H9 (cell line): ENCODE data around the gene QPRT. TPM values are rescaled to one million over a fixed set of nuclear protein-coding genes. Genes with fewer than 3 reads are reported as not detected.

Experiments used
- DNase-seq: peaks from one replicate; pipeline ENCODE4 v3.0.0-alpha.2; 2017
- H2AFZ ChIP-seq: one replicate; pipeline ENCODE4 v1.6.1; 2013; ENCODE audit warnings: mild to moderate bottlenecking, low read length, control low read depth, moderate library complexity
- H2AK5ac ChIP-seq: 2 replicates; pipeline ENCODE4 v1.6.1; 2013; ENCODE audit warnings: low read length, control low read depth, mixed read lengths; ENCODE audit not compliant: insufficient read length
- H2BK120ac ChIP-seq: one replicate; pipeline ENCODE4 v1.6.1; 2013; ENCODE audit warnings: low read depth, mild to moderate bottlenecking, low read length, control low read depth, inconsistent platforms; ENCODE audit not compliant: poor library complexity, severe bottlenecking
- H2BK12ac ChIP-seq: 2 replicates; pipeline ENCODE4 v1.6.1; 2013; ENCODE audit warnings: low read length, control low read depth, mixed read lengths, low read depth; ENCODE audit not compliant: insufficient read length
- H2BK15ac ChIP-seq: 2 replicates; pipeline ENCODE4 v1.6.1; 2013; ENCODE audit warnings: low read depth, low read length, control low read depth
- H2BK20ac ChIP-seq: one replicate; pipeline ENCODE4 v1.6.1; 2013; ENCODE audit warnings: low read depth, mild to moderate bottlenecking, low read length, control low read depth, inconsistent platforms; ENCODE audit not compliant: poor library complexity, severe bottlenecking
- H2BK5ac ChIP-seq: 2 replicates; pipeline ENCODE4 v1.6.1; 2013; ENCODE audit warnings: low read length, control low read depth, mixed read lengths; ENCODE audit not compliant: insufficient read length
- H3K14ac ChIP-seq: 2 replicates; pipeline ENCODE4 v1.6.1; 2013; ENCODE audit warnings: low read length, control low read depth; ENCODE audit not compliant: insufficient read depth
- H3K18ac ChIP-seq: 2 replicates; pipeline ENCODE4 v1.6.1; 2013; ENCODE audit warnings: low read depth, mild to moderate bottlenecking, mixed read lengths, low read length, control low read depth; ENCODE audit not compliant: insufficient read length
- H3K23ac ChIP-seq: 2 replicates; pipeline ENCODE4 v1.6.1; 2013; ENCODE audit warnings: low read length, control low read depth, mixed read lengths, low read depth; ENCODE audit not compliant: insufficient read length
- H3K23me2 ChIP-seq: 2 replicates; pipeline ENCODE4 v1.6.1; 2013; ENCODE audit warnings: low read depth, mild to moderate bottlenecking, mixed read lengths, low read length, control low read depth; ENCODE audit not compliant: insufficient read length, poor library complexity, severe bottlenecking
- H3K27ac ChIP-seq: 2 replicates; pipeline ENCODE4 v1.5.1; 2013; ENCODE audit warnings: low read length, control low read depth, mixed read lengths, low read depth; ENCODE audit not compliant: insufficient read length
- H3K27me3 ChIP-seq: 2 replicates; pipeline ENCODE4 v1.6.1; 2013; ENCODE audit warnings: low read length, control low read depth, inconsistent platforms; ENCODE audit not compliant: insufficient read depth
- H3K4ac ChIP-seq: 2 replicates; pipeline ENCODE4 v1.6.1; 2013; ENCODE audit warnings: low read depth, mild to moderate bottlenecking, control low read depth, inconsistent platforms, low read length, moderate library complexity
- H3K4me1 ChIP-seq: 2 replicates; pipeline ENCODE4 v1.6.1; 2013; ENCODE audit warnings: low read length, control low read depth, inconsistent platforms; ENCODE audit not compliant: insufficient read depth
- H3K4me2 ChIP-seq: 2 replicates; pipeline ENCODE4 v1.6.1; 2013; ENCODE audit warnings: low read length, control low read depth, mixed read lengths; ENCODE audit not compliant: insufficient read length, insufficient read depth
- H3K56ac ChIP-seq: 2 replicates; pipeline ENCODE4 v1.6.1; 2013; ENCODE audit warnings: low read depth, mild to moderate bottlenecking, mixed read lengths, low read length, control low read depth; ENCODE audit not compliant: insufficient read length
- H3K79me1 ChIP-seq: 2 replicates; pipeline ENCODE4 v1.6.1; 2013; ENCODE audit warnings: low read depth, mild to moderate bottlenecking, moderate library complexity, low read length, control low read depth, inconsistent platforms; ENCODE audit not compliant: insufficient read depth, poor library complexity, severe bottlenecking
- H3K79me2 ChIP-seq: 2 replicates; pipeline ENCODE4 v1.6.1; 2013; ENCODE audit warnings: low read length, control low read depth, inconsistent platforms; ENCODE audit not compliant: insufficient read depth
- H3K9ac ChIP-seq: 2 replicates; pipeline ENCODE4 v1.6.1; 2013; ENCODE audit warnings: low read length, control low read depth, mixed read lengths; ENCODE audit not compliant: insufficient read length; ENCODE audit errors: extremely low read depth
- H3K9me3 ChIP-seq: one replicate; pipeline ENCODE4 v1.6.1; 2013; ENCODE audit warnings: low read depth, low read length, inconsistent platforms; ENCODE audit not compliant: control insufficient read depth
- H3T11ph ChIP-seq: one replicate; pipeline ENCODE4 v1.6.1; 2013; ENCODE audit warnings: mild to moderate bottlenecking, low read length, control low read depth, inconsistent platforms
- H4K20me1 ChIP-seq: one replicate; pipeline ENCODE4 v1.6.1; 2013; ENCODE audit not compliant: control insufficient read depth, insufficient read length, insufficient read depth
- H4K5ac ChIP-seq: 2 replicates; pipeline ENCODE4 v1.6.1; 2013; ENCODE audit warnings: low read depth, mild to moderate bottlenecking, mixed read lengths, low read length, control low read depth; ENCODE audit not compliant: insufficient read length
- H4K8ac ChIP-seq: replicated peaks from 2 replicates; pipeline ENCODE4 v1.6.1; 2013; ENCODE audit warnings: low read length, control low read depth, mixed read lengths, low read depth; ENCODE audit not compliant: insufficient read length
- H4K91ac ChIP-seq: 2 replicates; pipeline ENCODE4 v1.6.1; 2013; ENCODE audit warnings: low read depth, mild to moderate bottlenecking, moderate library complexity, mixed read lengths, low read length, control low read depth; ENCODE audit not compliant: insufficient read length
- H3K27ac Mint-ChIP-seq, 3 experiments: 2 replicates in 2 of 3; 3 replicates in 1 of 3; pipeline ENCODE4 v1.8.0; 2020 to 2021; ENCODE audit warnings: mixed read lengths in 3 of 3, mild to moderate bottlenecking in 1 of 3, moderate library complexity in 1 of 3
- H3K27me3 Mint-ChIP-seq: 2 replicates; pipeline ENCODE4 v1.8.0; 2021; ENCODE audit warnings: low read depth, mild to moderate bottlenecking, moderate library complexity, mixed read lengths
- H3K36me3 Mint-ChIP-seq, 3 experiments: 2 replicates in 2 of 3; 3 replicates in 1 of 3; pipeline ENCODE4 v1.8.0; 2020 to 2021; ENCODE audit warnings: low read depth in 3 of 3, mixed read lengths in 3 of 3; ENCODE audit not compliant: insufficient read depth in 1 of 3
- H3K4me1 Mint-ChIP-seq, 2 experiments: 2 replicates each; pipeline ENCODE4 v1.8.0; 2020; ENCODE audit warnings: mixed read lengths in 2 of 2
- H3K4me3 Mint-ChIP-seq, 2 experiments: 2 replicates in 1 of 2; 3 replicates in 1 of 2; pipeline ENCODE4 v1.8.0; 2020 to 2021; ENCODE audit warnings: mild to moderate bottlenecking in 2 of 2, mixed read lengths in 2 of 2, moderate library complexity in 1 of 2
- H3K9me3 Mint-ChIP-seq, 2 experiments: 2 replicates in 1 of 2; 3 replicates in 1 of 2; pipeline ENCODE4 v1.8.0; 2020; ENCODE audit warnings: mild to moderate bottlenecking in 2 of 2, mixed read lengths in 2 of 2, moderate library complexity in 1 of 2
- WGBS: extraction: QIAGEN DNeasy Blood & Tissue Kit; methylation state at CpG from one replicate; pipeline ENCODE4 v1.1.7; 2013; ENCODE audit warnings: missing lambda C conversion rate, low lambda C conversion rate, mixed read lengths; ENCODE audit not compliant: insufficient read length; ENCODE audit errors: extremely low coverage; 5-methylcytosine and 5-hydroxymethylcytosine counted together
- total RNA-seq: library from RNA; stranded (reverse); gene quantifications from 2 replicates; pipeline ENCODE4 v1.2.1, GENCODE V29; 2021
- TF ChIP-seq, protein P1 (sequence below): fragments of 200-600 bp; sonication (generic); conservative IDR thresholded peaks from 3 replicates; pipeline ENCODE4 v1.8.0; 2021; ENCODE audit warnings: antibody characterized with exemption, mild to moderate bottlenecking

Gene QPRT
- total RNA-seq, 1 experiment from 2014 or later, result 107 TPM

DNA sequence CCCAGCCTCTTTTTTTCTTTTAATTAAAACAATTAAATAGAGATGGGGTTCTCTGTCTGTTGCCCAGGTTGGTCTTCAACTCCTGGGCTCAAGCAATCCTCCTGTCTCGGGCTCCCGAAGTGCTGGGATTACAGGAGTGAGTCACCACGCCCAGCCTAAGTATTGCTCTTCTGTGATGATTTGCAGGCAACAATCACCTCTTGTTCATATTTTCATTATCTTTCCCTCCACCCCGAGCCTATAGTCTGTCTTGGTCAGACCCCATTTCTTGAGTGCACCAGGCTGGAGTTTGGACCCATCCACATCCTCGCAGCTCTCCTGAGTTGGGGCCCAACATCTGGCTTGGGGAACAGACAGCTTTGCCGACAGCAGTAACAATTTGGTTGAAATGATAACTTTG, 20.3 kb upstream of the QPRT start:
- no peak overlapping the region for H3K4me2 ChIP-seq
- H3K79me2 ChIP-seq, result no peaks in the 10 kb centered on the region
- H2BK12ac ChIP-seq, result no peak overlapping the region
- no peak overlapping the region for H3K14ac ChIP-seq
- no peak overlapping the region for H4K91ac ChIP-seq
- H2AK5ac ChIP-seq, result no peak overlapping the region
- H3K27me3 ChIP-seq, result no peaks in the 10 kb centered on the region
- H3K4me3 Mint-ChIP-seq, result no peak overlapping the region; a peak in 1 of 5 replicates
- no peak overlapping the region for H2BK5ac ChIP-seq
- no peak overlapping the region for H3K9ac ChIP-seq
- H3K56ac ChIP-seq, result no peak overlapping the region
- no peaks in the 10 kb centered on the region for H3K4me1 ChIP-seq
- H4K20me1 ChIP-seq, result no peaks in the 10 kb centered on the region
- H3K79me1 ChIP-seq, result no peaks in the 10 kb centered on the region
- TF ChIP-seq, protein P1, sequence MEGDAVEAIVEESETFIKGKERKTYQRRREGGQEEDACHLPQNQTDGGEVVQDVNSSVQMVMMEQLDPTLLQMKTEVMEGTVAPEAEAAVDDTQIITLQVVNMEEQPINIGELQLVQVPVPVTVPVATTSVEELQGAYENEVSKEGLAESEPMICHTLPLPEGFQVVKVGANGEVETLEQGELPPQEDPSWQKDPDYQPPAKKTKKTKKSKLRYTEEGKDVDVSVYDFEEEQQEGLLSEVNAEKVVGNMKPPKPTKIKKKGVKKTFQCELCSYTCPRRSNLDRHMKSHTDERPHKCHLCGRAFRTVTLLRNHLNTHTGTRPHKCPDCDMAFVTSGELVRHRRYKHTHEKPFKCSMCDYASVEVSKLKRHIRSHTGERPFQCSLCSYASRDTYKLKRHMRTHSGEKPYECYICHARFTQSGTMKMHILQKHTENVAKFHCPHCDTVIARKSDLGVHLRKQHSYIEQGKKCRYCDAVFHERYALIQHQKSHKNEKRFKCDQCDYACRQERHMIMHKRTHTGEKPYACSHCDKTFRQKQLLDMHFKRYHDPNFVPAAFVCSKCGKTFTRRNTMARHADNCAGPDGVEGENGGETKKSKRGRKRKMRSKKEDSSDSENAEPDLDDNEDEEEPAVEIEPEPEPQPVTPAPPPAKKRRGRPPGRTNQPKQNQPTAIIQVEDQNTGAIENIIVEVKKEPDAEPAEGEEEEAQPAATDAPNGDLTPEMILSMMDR, result no peak
- peaks cover 10 to 17% of the 10 kb centered on the region in 2 experiments for H3K4me1 Mint-ChIP-seq
- no peak overlapping the region for H3K27ac ChIP-seq
- no peak overlapping the region for H3K18ac ChIP-seq
- H3K9me3 ChIP-seq, result no peaks in the 10 kb centered on the region
- H2BK20ac ChIP-seq, result no peak overlapping the region
- H2AFZ ChIP-seq, result no peak overlapping the region
- H3K23ac ChIP-seq, result no peak overlapping the region
- no peak overlapping the region for H3T11ph ChIP-seq
- H3K4ac ChIP-seq, result no peak overlapping the region
- DNase-seq, result no peak
- no peaks in the 10 kb centered on the region for H3K9me3 Mint-ChIP-seq
- no peak overlapping the region for H2BK15ac ChIP-seq
- no peak overlapping the region for H4K8ac ChIP-seq
- H2BK120ac ChIP-seq, result no peak overlapping the region
- H3K27me3 Mint-ChIP-seq, result no peaks in the 10 kb centered on the region; the same call in 1 of the 2 replicates
- WGBS, result no CpG with 5 or more reads among the region's 6 CpGs
- no peak overlapping the region for H4K5ac ChIP-seq
- H3K23me2 ChIP-seq, result no peaks in the 10 kb centered on the region
- no peaks in the 10 kb centered on the region for H3K36me3 Mint-ChIP-seq
- no peak overlapping the region for H3K27ac Mint-ChIP-seq
